ENCODE measurements around the gene TUBB. TPM values are rescaled to one million over a fixed set of nuclear protein-coding genes. Genes with fewer than 3 reads are reported as not detected.

TUBB gene
- total and polyA plus RNA-seq, 2 of the 8 experiments (the other 6 are each of a cell fraction or from before 2014, with no cell fraction given): 1,880 to 3,022 TPM

GRCh38 chr6:30767944-30768301, 47.8 kb downstream of the TUBB start:
- no peaks in the 10 kb centered on the region for H3K79me2 ChIP-seq (ENCODE audit: control insufficient read depth in 1 of 2, insufficient read depth in 2 of 2, low read length in 2 of 2)
- WGBS, 2 experiments (ENCODE audit: extremely low coverage in 1 of 2, insufficient coverage in 1 of 2, insufficient read length in 1 of 2, insufficient replicate concordance in 2 of 2, low coverage in 1 of 2, low lambda C conversion rate in 2 of 2, missing lambda C conversion rate in 1 of 2): 90% methylated on average over 1 of the region's 1 CpG; no CpG with 5 or more reads in 1 of the 2 experiments
- no peak overlapping the region for H4K5ac ChIP-seq (ENCODE audit: insufficient read length, low read depth, low read length)
- H3K9me3 ChIP-seq (ENCODE audit: insufficient read depth in 2 of 2, low read depth in 1 of 2, low read length in 1 of 2): no peaks in the 10 kb centered on the region
- H2BK12ac ChIP-seq (ENCODE audit: low read depth, low read length): no peak overlapping the region
- H3K4me2 ChIP-seq (ENCODE audit: insufficient read depth in 1 of 2, low read depth in 2 of 2, low read length in 2 of 2): no peak overlapping the region
- H4K20me1 ChIP-seq (replicated peaks in 1 of 2; ENCODE audit: control insufficient read depth in 1 of 2, insufficient read depth in 2 of 2, low read length in 2 of 2): no peaks in the 10 kb centered on the region
- DNase-seq (ENCODE audit: low read depth in 1 of 2, low spot score in 2 of 2) (no peak), FAIRE-seq (no peak)
- no peak overlapping the region for H2AK5ac ChIP-seq (ENCODE audit: low read depth, low read length)
- H3K14ac ChIP-seq (ENCODE audit: insufficient read length): no peak overlapping the region
- TF ChIP-seq NRF1 (IDR thresholded peaks at IDR 0.05; ENCODE audit: low read depth, low read length) (no peak), CTCF (IDR thresholded peaks at IDR 0.05; ENCODE audit: control extremely low read depth in 1 of 3, insufficient read depth in 1 of 3, low read depth in 1 of 3, low read length in 3 of 3) (no peak), RXRA (IDR thresholded peaks at IDR 0.05; ENCODE audit: insufficient read depth, low read depth, low read length) (no peak), GTF2F1 (IDR thresholded peaks at IDR 0.05; ENCODE audit: borderline replicate concordance, low read depth, low read length) (no peak), EP300 (IDR thresholded peaks at IDR 0.05; ENCODE audit: borderline replicate concordance in 1 of 2, low read depth in 2 of 2, low read length in 2 of 2) (no peak), RFX5 (IDR thresholded peaks at IDR 0.05; ENCODE audit: borderline replicate concordance, low read depth, low read length) (no peak), KDM5A (IDR thresholded peaks at IDR 0.05; ENCODE audit: low read length) (no peak), ASH2L (IDR thresholded peaks at IDR 0.05; ENCODE audit: low read length) (no peak), POU5F1 (IDR thresholded peaks at IDR 0.05; ENCODE audit: low read depth, low read length) (no peak), ZNF274 (IDR thresholded peaks at IDR 0.05; ENCODE audit: borderline replicate concordance, extremely low read depth, low read length) (no peak)
- no peak overlapping the region for H2BK20ac ChIP-seq (ENCODE audit: low read length)
- H4K8ac ChIP-seq (ENCODE audit: extremely low read depth, insufficient read depth, low read length): no peak overlapping the region
- peaks cover 11 to 17% (median 14%) of the 10 kb centered on the region in 4 experiments for H3K4me1 ChIP-seq (replicated peaks in 1 of 4; ENCODE audit: control insufficient read depth in 3 of 4, insufficient read depth in 4 of 4, low read length in 3 of 4)
- no peak overlapping the region for H2BK120ac ChIP-seq (replicated peaks; ENCODE audit: low read depth, low read length)
- H3K27ac ChIP-seq (ENCODE audit: low read depth, low read length): no peak overlapping the region
- ChIA-PET CTCF (ENCODE audit: partially characterized antibody) (interaction anchor here (2.0 kb wide), 1 partner anchor 37 kb away, joined by 4 read pairs; no protein-coding TSS in a partner anchor), POLR2A (ENCODE audit: partially characterized antibody) (interaction anchor here (0.6 to 1.1 kb wide), 3 partner anchors 9 to 164 kb away, joined by 3 to 6 read pairs (median 3); partner anchors contain the start of genes IER3 and SFTA2)
- no peaks in the 10 kb centered on the region for H3K79me1 ChIP-seq (ENCODE audit: low read depth, low read length)
- H3K36me3 ChIP-seq (ENCODE audit: control insufficient read depth in 2 of 4, insufficient read depth in 4 of 4, low read length in 3 of 4): no peaks in the 10 kb centered on the region
- no peak overlapping the region for H3K9ac ChIP-seq (replicated peaks in 1 of 4; ENCODE audit: extremely low read depth in 1 of 4, low read depth in 3 of 4, low read length in 3 of 4)
- H3K18ac ChIP-seq (ENCODE audit: extremely low read depth, low read length): no peak overlapping the region
- no peak overlapping the region for H3K4ac ChIP-seq (replicated peaks; ENCODE audit: insufficient read length, low read depth, low read length)
- H3K23ac ChIP-seq (ENCODE audit: insufficient read length): no peak overlapping the region
- H2AFZ ChIP-seq (ENCODE audit: low read length): no peak overlapping the region
- H3K56ac ChIP-seq (replicated peaks; ENCODE audit: insufficient read length, low read depth, low read length): no peak overlapping the region
- H4K91ac ChIP-seq (replicated peaks; ENCODE audit: insufficient read length, low read length): no peak overlapping the region
- no peaks in the 10 kb centered on the region for H3K23me2 ChIP-seq (ENCODE audit: low read depth, low read length)
- H3K4me3 ChIP-seq (ENCODE audit: extremely low read depth in 1 of 4, insufficient read depth in 2 of 4, low read depth in 3 of 4, low read length in 4 of 4): no peak overlapping the region
- no peak overlapping the region for H2BK15ac ChIP-seq (ENCODE audit: low read length)
- H3K27me3 ChIP-seq (replicated peaks in 1 of 4; ENCODE audit: control insufficient read depth in 3 of 4, extremely low read depth in 1 of 4, insufficient read depth in 3 of 4, low read length in 3 of 4): no peaks in the 10 kb centered on the region
- no peak overlapping the region for H2BK5ac ChIP-seq (ENCODE audit: low read depth, low read length)
